NCI-H2171 treated with DMSO at 0.1 percent for 48 hours (cell line): ENCODE results near the gene ABCB4.

ENCODE experiments used
- DNase-seq: peaks from one replicate; lab custom pipeline; 2025; lab: John Stamatoyannopoulos, UW

Gene ABCB4

DNA sequence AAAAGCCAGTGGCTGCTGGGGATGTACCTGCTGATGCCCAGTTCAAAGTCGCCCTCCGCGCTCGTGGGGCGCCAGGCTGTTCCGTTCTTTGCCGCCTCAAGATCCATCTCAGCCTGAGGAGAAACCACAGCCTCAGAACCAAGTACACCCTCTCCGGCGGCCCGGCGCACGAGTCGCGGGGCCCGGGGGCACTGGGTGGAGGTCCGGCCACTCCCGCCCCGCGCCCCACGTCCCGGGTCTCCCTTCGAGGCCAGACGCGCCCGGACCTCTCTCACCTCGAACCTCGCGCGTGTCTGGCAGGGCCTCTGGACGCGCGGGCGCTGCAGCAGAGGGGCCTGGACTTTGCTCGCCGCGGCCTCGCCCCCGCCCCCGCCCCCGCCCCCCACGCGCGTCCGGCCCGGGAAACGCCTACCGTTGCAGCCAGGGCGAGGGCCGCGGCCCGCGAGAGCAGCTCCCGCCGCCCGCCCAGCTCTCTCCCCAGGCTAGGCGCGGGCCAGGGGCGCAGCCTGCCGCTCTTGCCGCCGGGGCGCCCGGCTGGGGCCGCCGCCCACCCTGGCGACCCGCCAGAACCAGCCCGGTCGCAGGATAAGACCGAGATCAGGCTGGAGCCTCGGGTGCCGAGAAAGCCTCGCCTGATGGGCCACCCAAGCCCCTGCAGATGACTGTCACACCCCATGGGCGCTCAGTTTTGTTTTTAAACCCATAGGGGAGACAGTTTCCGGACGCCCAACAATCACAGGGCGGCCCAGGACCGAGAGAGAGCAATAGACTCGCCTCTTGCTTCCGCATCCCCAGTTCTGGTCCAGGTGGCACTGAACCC lies at the start of gene ABCB4:
ABCB4 (minus strand) TSS at position 322 of the 820 bp plus-strand sequence; CDS start at position 107, 215 bp downstream.
- no peak for DNase-seq

DNA sequence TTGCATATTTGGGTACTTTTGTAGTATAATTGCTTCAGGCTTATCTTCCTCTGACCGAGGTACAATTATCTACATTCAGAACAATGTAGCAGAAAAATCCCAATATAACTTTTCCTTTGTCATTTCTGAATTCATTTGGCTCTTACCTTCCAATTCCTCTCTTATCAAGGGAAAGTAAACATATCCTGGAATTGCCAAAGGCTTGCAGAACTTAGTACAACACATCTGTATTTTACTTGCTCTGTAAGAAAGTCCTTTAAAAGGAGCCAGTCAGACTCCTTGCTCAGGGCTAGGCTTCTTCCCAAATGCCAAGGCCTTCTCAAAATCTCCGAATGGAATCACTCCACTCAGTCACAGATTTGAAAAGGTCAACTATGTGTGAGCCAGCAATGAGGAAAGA lies 43.3 kb upstream of the ABCB4 start:
- no peak for DNase-seq

DNA sequence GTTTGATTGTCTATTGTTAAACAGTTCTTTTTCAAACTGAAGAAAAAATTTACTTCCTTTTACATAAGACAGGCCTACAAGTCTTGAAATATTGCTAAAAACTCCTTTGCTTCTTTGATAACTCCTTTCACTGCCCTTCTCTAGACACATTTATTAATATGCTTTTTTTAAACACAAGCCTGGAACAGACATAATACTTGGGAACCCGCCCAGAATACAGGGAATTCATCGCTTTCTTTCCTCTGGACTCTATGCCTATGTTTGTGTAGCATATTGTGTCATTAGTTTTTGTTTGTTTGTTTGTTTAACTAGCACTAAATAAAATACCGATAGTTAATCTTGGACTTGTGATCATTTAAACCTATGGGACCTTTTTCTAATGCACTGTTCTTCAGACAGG lies 42.4 kb upstream of the ABCB4 start:
- DNase-seq: no peak

DNA sequence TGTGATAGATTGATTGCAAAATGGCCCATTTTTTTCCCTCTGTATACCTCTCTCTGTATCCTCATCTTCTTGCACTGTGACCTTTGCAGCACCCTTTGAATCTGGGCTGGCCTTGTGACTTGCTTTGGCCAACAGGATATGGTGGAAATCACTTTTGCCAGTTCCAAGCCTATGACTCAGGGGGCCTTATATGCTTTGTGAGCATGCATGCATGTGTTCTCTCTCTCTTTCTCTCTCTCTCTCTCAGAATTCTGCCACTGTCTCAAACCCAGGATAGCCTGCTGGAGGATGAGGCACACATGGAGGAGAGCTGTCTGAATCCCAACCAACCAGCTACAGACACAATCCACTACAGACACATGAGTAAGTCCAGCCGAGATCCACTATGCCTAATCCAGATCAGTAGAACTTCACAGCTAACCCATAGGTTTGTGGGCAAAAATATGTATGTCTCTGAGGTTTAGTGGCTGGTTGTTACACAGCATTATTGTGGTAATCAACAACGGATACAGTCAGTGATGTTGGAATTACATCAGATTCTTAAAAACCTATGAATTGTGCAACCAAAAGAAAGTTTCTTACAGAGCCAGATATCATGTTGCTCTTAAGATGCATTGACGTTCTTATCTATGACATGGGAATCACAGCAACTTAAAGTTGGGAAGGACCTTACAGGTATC lies 41.8 kb upstream of the ABCB4 start:
- DNase-seq: no peak

DNA sequence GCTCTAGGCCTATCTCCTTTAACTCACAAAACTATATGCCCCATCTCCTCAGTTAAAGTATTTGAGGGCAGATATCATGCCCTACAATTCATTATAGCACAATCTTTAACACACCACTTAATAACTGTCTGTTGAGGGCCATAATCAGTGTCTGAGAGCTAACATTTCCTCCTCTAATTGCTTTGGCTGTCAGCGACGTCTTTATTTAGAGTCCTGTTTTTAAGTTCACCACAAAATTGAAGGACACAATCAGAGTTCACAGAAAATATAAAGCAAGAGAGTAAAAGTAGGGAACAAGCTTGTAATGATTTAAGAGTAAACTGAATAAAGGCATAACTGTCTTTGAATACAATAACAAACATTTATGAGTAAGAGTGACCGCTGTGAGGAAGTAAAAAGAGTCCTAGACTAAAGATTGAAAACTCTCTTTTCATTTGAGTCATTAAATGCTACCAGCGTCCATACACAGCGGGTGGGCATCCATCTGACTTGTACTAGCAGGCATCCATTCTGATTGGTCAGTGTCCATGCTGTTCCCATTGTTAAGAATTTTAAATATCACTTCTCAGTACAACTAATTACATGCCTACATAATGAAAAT lies 38.4 kb upstream of the ABCB4 start:
- DNase-seq: no peak

DNA sequence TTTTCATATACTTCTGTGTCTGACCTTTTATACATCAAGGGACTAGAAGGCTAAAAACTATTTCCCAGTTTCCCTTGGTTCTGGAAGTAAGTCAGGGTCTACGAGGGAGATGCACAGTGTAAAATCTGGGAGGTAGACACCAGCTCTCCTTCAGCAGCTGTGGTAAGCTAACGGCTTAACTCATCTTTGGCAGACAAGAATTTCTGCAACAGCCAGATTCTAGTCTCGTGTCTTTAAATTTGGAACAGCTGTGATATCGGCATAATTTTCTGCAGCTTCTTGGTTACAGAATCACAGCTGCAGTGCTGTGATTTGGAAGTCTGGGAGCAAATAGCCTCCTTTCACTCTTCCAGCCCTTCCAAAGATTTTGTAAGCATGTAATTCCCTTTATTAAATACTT lies 37.4 kb upstream of the ABCB4 start:
- no peak for DNase-seq

DNA sequence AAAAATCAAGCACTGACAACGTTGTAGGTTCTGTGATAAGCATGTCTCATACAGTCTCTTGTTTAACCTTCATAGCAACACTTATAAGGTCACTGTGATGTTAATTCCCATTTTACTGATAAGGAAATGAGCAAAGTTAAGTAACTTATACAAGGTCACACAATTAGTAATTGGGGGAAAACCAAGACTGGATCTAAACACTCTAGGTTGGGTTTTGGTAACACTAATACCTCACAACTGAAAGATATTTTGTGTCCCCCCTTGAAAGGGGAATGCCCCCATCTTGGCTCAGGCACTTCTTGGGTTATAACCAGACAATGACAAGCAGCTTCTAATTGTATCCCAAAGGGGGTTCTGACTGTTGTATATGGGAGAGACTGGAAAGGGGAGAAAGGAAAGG lies 36.0 kb upstream of the ABCB4 start:
- no peak for DNase-seq

DNA sequence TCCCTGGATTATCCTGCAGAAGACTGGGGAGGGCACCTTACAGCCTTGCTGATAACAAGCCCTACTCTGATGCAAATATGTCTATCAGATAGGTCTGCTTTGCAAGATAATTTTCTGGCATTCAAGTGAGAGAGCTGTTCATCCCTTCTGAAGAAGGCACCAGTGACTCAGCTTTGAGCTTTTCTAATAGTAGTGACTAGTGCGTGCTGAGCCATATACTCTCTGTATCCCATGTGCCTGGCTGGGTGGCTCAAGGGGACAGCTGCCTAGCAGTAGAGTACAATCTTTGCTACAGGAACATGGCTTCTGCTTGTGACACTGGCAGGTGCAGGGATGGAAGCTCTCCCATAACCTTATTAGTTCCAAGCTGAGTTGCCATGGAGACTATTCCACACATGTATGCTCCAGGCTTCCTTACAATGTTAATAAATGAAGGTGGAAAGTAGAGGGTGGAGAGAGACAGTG lies 35.0 kb upstream of the ABCB4 start:
- peak; percentile 23 for DNase-seq

DNA sequence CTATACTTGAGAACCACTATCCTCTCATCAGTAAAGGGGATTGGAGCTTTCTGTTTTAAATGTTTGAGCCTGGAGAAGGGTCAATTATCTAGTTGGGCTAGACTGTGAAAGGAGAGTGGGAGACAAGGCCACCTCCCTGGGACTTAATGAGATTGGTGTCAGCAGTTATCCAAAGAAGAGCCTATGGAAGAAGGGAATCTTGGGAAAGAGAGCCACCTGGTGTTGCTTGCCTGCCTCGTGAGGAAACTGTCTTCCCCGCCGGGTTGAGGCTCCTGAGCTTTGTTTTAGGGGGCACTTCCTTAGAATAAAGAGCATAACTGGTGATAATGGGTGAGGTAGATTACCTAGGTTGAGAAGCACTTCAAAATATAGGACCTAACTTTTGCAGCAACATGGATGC lies 32.0 kb upstream of the ABCB4 start:
- DNase-seq: no peak

DNA sequence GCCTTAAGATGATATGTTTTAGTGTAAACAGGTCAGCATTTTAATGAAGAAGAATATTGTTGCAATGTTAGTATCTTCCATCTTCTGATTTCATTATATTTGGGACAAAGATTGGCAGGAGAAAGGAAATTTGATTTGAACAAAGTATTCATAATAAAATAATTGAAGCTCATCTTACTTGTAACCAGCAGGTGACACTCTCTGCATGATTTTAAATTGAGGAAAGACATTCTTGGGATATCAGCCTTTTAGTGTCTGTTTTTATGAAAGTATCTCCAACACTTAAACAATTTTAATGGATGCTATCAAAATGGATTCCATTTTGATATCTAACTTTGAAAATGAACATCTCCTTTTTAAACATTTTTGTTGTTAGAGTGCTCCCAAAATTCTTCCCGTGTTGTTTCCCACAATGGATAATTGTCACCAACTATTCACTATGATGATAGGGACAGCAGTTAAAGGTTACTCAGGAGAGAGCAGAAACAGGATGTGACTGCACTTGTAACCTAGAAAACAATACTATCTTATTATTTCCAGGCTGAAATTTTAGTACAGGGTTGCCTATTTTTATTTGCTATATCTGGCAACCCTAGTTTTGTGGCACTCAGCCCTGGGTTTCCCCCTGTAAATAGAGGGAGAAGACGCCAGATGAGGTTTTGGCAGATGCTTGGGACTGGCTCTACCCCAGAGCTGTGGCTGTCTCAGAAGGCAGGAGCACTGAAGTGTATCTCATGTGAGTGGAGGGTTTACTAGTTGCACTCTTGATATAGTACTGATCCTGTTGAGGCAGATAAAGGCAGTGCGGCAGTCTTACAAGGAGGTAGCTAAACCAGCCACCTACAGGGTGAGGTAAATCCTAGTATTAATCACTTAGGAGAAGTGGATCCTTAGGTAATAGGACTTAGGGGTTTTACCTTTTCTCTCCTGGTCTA lies 31.0 kb upstream of the ABCB4 start:
- DNase-seq: no peak

DNA sequence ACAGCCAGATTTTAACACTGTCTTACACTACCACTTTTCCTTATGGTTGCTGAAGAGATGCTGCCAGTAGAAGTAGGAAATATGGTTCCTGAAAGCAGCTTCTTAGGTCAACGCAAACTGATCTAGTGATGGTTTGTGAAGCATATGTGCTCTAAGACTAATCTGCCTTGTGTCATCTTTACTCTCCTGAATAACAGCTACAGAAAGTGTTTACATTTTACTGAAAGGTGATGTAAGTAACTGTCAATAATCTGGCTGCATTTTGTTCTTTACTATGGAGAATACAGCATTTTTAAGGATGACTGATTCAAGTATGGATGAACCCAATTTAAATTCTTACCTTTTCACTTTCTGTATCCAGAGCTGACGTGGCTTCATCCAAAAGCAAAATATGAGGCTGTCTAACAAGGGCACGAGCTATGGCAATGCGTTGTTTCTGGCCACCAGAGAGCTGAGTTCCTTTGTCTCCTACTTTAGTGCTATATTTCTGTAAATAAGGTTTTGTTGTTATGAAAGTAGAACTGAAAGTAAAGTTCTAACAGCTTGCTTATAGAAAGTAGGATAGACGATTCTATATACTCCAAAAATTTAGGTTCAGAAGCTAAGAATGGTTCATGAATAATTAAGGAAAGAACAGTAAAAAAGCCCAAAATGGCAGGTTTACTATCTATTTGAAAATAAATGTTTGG lies 30.2 kb upstream of the ABCB4 start:
- no peak for DNase-seq

DNA sequence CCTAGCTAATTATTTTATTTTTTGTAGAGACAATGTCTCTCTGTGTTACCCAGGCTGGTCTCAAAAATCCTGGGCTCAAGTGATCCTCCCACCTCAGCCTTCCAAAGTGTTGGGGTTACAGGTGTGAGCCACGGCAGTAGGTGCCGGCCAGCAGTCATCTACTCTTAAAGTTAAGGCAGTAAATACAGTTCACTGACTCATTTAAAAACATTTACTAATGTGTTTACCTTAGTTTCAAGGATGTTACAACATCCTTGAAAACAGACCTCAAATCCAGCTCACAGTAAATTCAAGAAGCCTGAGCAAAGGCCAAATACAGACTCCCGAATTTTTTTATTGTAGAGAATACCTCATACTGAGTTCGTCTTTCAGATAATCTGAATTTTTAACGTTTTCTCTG lies 29.6 kb upstream of the ABCB4 start:
- DNase-seq: no peak

DNA sequence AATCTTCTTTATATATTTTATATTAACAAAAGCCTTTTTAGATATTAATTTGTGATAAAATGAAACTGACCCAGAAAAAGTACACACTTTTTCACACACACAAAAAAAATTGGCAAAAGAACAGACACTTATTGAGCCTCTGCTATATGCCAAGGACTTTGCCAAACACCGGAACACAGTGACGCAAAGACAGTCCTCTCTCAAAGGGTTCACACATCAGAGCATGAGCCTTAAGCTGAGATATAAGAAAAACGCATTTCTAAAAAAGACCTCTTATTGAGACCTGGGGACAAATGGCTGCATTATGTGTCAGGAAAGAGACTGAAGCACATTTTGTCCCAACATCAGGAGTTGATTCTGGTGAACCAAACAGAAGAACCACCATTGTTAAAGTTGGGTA lies 24.0 kb upstream of the ABCB4 start:
- no peak for DNase-seq

DNA sequence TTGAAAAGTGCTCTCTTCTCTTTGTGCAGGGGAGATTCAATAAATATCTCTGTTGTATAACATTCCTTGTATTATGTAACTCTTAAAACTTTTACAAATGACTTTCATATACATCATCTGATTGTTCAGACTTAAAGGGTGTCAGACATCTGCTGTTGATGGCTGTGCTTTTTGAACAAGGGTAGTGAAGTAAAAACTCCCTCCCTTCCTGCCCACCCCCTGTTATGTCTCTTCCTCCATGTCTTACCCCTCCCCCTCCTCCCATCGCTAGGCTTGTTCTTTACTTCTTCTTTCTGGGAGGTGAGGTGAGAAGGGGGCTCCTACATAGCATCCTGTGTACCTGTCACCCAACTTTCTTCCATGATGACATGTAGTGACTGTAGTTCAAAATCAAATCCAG lies 23.4 kb upstream of the ABCB4 start:
- DNase-seq: no peak

DNA sequence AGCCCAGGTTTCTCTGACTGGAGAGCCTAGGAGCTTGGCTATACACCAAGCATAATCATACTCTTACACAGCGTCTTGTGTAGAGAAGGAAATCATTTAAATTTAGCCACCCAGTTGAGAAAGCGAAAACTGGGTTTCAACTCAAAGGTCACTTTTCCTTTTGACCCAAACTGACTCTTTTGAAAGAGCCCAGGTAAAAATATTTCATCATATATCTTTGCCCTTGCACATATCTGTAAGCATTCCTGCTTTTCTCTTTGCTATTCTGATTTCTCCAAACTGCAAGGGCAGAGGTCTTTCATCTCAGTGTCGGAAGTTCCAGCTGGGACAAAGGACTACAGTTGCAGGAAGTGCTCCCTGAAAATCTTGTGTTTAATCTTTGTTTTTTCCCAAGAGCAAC lies 22.0 kb upstream of the ABCB4 start:
- no peak for DNase-seq

DNA sequence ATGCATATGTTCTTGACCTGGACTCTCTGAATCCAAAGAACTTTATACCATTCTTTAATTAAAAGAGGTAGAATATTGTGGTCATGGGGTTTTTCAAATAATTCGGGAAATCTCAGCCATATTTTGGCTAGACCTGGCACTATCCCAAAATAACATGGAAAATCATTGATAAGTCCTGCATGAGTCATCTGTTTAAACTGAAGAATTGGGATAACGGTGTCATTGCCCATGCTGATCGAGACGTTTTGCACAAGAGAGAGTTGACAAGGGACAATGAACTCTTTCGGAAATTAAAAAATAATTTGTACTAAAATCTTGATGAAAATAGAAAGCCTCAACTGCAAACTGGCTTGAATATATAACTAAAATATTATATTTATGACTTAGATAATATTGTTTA lies 19.9 kb upstream of the ABCB4 start:
- no peak for DNase-seq

DNA sequence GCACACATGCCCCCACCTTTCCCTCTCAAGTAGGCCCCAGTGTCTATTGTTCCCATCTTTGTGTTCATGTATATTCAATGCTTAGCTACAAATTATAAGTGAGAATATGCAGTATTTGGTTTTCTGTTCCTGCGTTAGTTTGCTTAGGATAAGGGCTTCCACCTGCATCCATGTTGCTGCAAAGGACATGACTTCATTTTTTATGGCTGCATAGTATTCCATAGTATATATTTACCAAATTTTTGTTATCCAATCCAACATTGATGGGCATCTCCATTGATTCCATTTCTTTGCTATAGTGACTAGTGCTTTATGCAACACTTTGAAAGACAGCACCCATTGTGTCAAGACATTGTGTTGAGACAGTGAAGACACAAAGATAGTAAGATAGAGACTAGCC lies 19.0 kb upstream of the ABCB4 start:
- DNase-seq: no peak

DNA sequence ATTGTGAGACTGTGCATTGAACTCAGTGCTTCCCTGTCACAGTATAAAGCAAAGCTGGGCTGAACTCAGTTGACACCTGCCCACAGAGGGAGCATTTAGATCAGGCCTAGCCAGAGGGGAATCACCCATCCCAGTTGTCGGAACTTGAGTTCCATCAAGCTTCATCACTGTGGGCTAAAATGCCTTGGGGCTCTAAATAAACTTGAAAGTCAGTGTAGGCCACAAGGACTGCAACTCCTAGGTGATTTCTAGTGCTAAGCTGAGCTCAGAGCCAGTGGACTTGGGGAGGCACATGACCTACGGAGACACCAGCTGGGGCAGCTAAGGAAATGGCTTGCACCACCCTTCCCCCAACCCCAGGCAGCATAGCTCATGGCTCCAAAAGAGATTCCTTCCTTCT lies 7.7 kb upstream of the ABCB4 start:
- DNase-seq: no peak

DNA sequence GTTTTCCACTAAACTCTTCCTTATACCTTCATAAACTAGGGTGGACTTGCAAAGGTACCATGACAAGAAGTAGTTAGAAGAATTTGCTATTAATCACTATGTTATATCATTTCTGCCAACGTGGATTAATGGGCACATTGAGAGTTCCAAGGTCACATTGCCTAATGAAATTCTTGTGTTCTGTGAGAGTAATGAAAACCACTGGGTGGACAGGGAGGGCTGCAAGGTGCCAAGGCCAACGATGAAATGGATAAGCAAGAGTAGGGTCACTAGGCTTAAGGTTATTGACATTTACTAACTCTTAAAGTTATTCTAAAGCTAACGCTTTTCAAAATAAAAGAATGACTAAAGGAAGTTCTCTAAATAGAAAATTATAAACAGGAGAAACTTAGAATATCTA lies 6.6 kb upstream of the ABCB4 start:
- DNase-seq: no peak

DNA sequence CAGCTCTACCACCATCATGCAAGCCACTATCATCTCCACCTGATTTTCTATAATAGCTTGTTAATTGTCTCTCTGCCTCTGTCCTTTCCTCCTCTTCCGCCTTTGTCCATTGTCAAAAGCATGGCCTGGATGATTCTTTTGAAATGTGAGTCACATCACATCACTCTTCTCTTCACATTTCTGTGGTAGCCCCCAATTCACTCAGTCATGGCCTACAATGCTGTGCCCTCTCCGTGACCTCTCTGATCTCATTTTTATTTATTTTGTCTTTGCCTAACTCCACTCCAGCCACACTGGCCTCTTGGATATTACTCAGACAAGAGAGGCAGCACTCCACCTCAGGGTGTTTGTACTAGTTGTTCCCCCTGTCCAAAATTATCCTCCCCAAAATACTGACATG lies 4.9 kb upstream of the ABCB4 start:
- no peak for DNase-seq

DNA sequence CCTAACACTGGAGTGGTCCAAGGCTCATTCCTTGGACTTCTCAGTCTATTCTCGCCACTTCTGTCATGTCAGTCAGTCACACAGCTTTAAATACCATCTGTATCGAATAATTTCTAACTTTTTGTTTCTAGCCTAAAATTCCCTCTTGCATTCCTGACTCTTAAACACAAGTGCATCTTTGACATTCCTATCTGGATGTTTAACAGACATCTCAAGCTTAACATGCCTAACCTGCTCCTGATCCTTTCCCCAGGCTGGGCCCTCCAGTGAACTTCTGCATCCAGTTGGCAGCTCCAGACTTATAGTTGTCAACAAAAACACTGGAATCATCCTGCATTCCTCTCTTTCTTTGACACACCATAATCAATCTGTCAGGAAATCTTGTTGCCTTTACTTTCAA lies 4.5 kb upstream of the ABCB4 start:
- DNase-seq: no peak

DNA sequence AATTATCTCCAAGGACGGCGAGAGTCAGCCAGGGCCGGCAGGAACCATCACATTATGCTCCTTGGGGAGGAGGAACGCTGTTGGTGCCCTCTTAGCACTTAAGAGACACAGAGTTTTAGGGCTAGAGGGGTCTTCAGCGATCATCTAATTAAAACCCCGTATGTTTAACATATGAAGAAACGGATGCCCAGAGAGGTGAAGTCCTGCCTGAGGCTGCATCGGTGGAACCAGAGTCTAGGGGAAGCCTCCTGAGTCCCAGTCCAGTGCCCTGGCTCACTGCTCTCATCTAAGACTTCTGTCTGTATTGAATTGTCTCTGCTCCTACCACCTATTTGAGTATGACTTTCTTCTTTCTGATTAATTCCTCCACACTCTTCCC lies 688 bp upstream of the ABCB4 start:
- DNase-seq: no peak
